Measurements from ENCODE around the gene PRKN.

- TF ChIP-seq CTCF (IDR thresholded peaks at IDR 0.05) (no peak), POLR2A (IDR thresholded peaks at IDR 0.05) (no peak), EP300 (IDR thresholded peaks at IDR 0.05) (no peak)
Observed at GRCh38 chr6:162264581-162264980, 463.0 kb downstream of the PRKN start.
